HUES6 (cell line): Measurements from ENCODE around the gene SEZ6L.

Experiments
- H3K27ac ChIP-seq: 2 replicates; pipeline ENCODE4 v1.7.0; 2013; ENCODE audit warnings: low read depth, mild to moderate bottlenecking, low read length, inconsistent platforms
- H3K27me3 ChIP-seq: 2 replicates; pipeline ENCODE4 v1.6.1; 2013; ENCODE audit warnings: low read length; ENCODE audit not compliant: control insufficient read depth, insufficient read depth
- H3K36me3 ChIP-seq: 2 replicates; pipeline ENCODE4 v1.6.1; 2013; ENCODE audit warnings: low read length; ENCODE audit not compliant: control insufficient read depth, insufficient read depth
- H3K4me1 ChIP-seq: 2 replicates; pipeline ENCODE4 v1.6.1; 2013; ENCODE audit warnings: low read length; ENCODE audit not compliant: control insufficient read depth, insufficient read depth
- H3K4me3 ChIP-seq: 2 replicates; pipeline ENCODE4 v1.5.1; 2013; ENCODE audit warnings: low read depth, low read length
- H3K9ac ChIP-seq: one replicate; pipeline ENCODE4 v1.6.1; 2013; ENCODE audit warnings: mild to moderate bottlenecking, low read length
- H3K9me3 ChIP-seq: 2 replicates; pipeline ENCODE4 v1.6.1; 2013; ENCODE audit warnings: low read depth, low read length; ENCODE audit not compliant: control insufficient read depth, insufficient read depth

Gene SEZ6L

GRCh38 chr22:26213826-26214225 lies 44.6 kb downstream of the SEZ6L start:
- Histone ChIP-seq H3K27me3 (no peaks in the 10 kb centered on the region), H3K4me1 (no peaks in the 10 kb centered on the region), H3K9ac (no peak overlapping the region), H3K27ac (no peak overlapping the region), H3K9me3 (no peaks in the 10 kb centered on the region), H3K4me3 (no peak overlapping the region), H3K36me3 (no peaks in the 10 kb centered on the region)

GRCh38 chr22:26214466-26214865 lies 45.2 kb downstream of the SEZ6L start:
- Histone ChIP-seq H3K9ac (no peak overlapping the region), H3K4me1 (no peaks in the 10 kb centered on the region), H3K27ac (no peak overlapping the region), H3K27me3 (no peaks in the 10 kb centered on the region), H3K4me3 (no peak overlapping the region), H3K36me3 (no peaks in the 10 kb centered on the region), H3K9me3 (no peaks in the 10 kb centered on the region)

DNA sequence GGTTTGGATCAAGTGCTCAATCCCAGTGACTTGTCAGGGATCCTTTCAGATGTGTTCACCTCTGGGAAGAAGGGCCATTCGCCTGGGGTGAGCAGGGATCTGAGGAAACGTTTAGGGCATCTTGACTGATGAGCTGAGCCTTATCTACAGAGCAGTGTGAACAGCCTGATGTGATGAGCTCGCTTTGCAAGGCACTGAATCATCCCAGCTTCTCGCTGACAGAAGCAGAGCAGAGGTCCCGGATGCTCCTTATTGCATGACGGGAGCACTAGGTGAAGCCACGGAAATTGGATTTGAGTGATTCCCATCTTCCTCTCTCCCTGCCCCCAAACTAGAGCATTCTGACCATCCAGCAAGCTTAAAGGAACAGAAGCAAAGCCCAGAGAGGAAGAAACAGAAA lies 46.5 kb downstream of the SEZ6L start:
- Histone ChIP-seq H3K9me3 (no peaks in the 10 kb centered on the region), H3K4me3 (no peak overlapping the region), H3K4me1 (no peaks in the 10 kb centered on the region), H3K27me3 (no peaks in the 10 kb centered on the region), H3K9ac (no peak overlapping the region), H3K36me3 (no peaks in the 10 kb centered on the region), H3K27ac (no peak overlapping the region)

GRCh38 chr22:26225207-26225606 lies 55.9 kb downstream of the SEZ6L start:
- H3K9ac ChIP-seq = no peak overlapping the region
- H3K4me1 ChIP-seq = no peaks in the 10 kb centered on the region
- no peak overlapping the region for H3K27ac ChIP-seq
- no peaks in the 10 kb centered on the region for H3K27me3 ChIP-seq
- H3K36me3 ChIP-seq = no peaks in the 10 kb centered on the region
- peaks cover 4% of the 10 kb centered on the region; the same call in 1 of the 2 replicates for H3K9me3 ChIP-seq
- no peak overlapping the region for H3K4me3 ChIP-seq

GRCh38 chr22:26226538-26227297 lies 57.5 kb downstream of the SEZ6L start:
- no peaks in the 10 kb centered on the region for H3K4me1 ChIP-seq
- H3K9ac ChIP-seq = no peak overlapping the region
- no peaks in the 10 kb centered on the region for H3K36me3 ChIP-seq
- H3K4me3 ChIP-seq = no peak overlapping the region
- H3K27me3 ChIP-seq = no peaks in the 10 kb centered on the region
- no peak overlapping the region for H3K27ac ChIP-seq
- H3K9me3 ChIP-seq = peaks cover 4% of the 10 kb centered on the region

- no peak overlapping the region for H3K9ac ChIP-seq
- no peaks in the 10 kb centered on the region for H3K4me1 ChIP-seq
- H3K36me3 ChIP-seq = no peaks in the 10 kb centered on the region
Observed at GRCh38 chr22:26229910-26230309, 60.6 kb downstream of the SEZ6L start.

DNA sequence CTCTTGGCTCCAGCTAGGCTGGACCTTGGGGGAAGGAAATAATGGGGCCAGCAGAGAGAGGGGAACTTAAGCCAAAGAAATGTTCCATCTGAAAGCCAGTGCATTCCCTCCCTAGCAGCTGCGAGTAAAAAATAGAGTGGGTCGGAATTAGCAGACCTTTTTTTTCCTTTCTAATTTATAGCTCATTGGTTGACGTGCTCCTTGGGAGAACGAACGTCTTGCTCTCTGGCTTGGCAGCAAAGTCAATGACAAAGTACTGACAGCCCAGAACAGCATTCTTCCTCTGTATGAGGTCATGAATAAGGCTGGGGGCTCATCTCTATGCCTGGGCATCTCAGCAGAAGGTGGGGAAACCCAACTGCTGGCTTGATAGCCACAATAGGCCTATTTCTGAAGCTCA lies 65.0 kb downstream of the SEZ6L start:
- Histone ChIP-seq H3K27ac (no peak overlapping the region), H3K36me3 (no peaks in the 10 kb centered on the region), H3K4me3 (no peak overlapping the region), H3K9me3 (no peaks in the 10 kb centered on the region; the same call in 1 of the 2 replicates), H3K27me3 (no peaks in the 10 kb centered on the region), H3K4me1 (no peaks in the 10 kb centered on the region), H3K9ac (no peak overlapping the region)

More at GRCh38 chr22:26229910-26230309, 60.6 kb downstream of the SEZ6L start:
- Histone ChIP-seq H3K4me3 (no peak overlapping the region), H3K27ac (no peak overlapping the region), H3K27me3 (no peaks in the 10 kb centered on the region), H3K9me3 (no peaks in the 10 kb centered on the region; the same call in 1 of the 2 replicates)

DNA sequence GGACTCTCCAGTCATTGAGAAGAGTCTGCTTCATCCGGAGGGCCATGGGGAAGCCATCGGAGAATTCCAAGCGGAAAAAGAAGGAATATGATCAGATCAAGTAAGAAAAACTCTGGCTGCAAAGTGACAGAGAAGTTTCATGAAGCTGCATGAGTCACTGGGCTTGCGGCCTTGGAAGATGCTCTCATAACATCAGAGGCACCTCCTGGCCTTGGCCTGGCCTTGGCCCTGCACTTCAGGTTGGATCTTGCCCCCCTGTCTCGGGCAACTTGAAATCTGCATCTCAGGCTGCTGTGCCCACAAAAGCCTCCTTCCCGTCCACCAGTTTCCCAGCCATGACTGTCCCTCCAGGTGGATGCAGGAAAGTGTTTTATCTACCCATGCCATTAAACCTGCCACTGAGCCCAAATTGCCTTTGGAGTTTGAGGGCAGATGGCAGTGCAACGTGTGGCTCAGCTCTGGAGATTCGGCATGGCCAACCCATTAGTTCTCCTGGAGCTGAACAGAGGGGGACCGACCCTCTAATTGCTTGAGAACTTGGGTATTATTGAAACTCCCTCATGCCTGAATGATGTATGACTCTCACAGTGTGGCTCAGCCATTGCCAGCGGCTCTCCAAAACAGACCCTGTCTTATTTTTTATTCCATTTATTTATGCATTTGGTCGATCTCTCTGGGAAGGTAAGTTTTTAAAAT lies 66.7 kb downstream of the SEZ6L start:
- Histone ChIP-seq H3K27ac (no peak overlapping the region), H3K9me3 (no peaks in the 10 kb centered on the region; the same call in 1 of the 2 replicates), H3K9ac (no peak overlapping the region), H3K27me3 (no peaks in the 10 kb centered on the region), H3K4me1 (no peaks in the 10 kb centered on the region), H3K36me3 (no peaks in the 10 kb centered on the region), H3K4me3 (no peak overlapping the region)

GRCh38 chr22:26236991-26237390 lies 67.7 kb downstream of the SEZ6L start:
- Histone ChIP-seq H3K27me3 (no peaks in the 10 kb centered on the region), H3K9me3 (no peaks in the 10 kb centered on the region), H3K9ac (no peak overlapping the region), H3K4me3 (no peak overlapping the region), H3K4me1 (no peaks in the 10 kb centered on the region), H3K27ac (no peak overlapping the region), H3K36me3 (no peaks in the 10 kb centered on the region)

DNA sequence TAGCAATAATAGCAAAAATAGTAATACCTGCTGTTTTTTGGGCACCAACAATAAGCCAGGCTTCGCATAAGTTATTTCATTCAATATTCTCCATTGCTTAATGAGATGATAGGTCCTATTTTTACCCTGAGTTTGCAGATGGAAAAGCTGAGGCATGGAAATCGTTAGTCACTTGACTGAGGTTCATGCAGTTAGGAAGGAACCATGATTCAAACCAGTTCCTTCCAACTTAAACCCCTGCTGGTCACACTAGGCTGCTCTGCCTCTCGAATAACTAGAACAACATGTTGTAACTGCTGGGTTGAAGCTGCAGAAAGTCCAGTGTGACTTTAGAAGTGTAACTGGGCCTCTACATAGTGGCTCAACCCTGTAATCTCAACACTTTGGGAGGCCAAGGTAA lies 69.3 kb downstream of the SEZ6L start:
- H3K4me3 ChIP-seq = no peak overlapping the region
- H3K9ac ChIP-seq = no peak overlapping the region
- no peaks in the 10 kb centered on the region for H3K27me3 ChIP-seq
- H3K9me3 ChIP-seq = no peaks in the 10 kb centered on the region
- no peaks in the 10 kb centered on the region for H3K36me3 ChIP-seq
- no peak overlapping the region for H3K27ac ChIP-seq
- H3K4me1 ChIP-seq = no peaks in the 10 kb centered on the region

DNA sequence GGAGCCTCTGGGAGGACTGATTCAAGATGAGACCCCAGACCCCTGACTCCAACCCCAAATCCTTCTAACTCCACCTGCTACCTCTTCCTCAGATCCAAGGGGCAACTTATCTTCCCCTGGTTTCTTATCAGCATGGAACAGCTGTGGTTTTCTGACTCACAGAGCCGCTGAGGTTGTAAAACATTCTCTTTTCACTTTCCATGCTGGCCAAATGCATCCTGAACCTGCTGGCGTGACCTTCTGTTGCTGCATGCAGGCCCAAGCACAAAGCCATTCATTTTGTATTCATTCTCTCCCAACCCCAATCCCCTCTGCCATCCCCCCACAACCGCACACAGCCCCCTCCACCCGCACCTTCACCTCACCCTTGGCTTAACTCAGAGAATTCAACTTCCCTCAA lies 70.3 kb downstream of the SEZ6L start:
- Histone ChIP-seq H3K9ac (no peak overlapping the region), H3K36me3 (no peaks in the 10 kb centered on the region), H3K27ac (no peak overlapping the region), H3K27me3 (peaks cover 5% of the 10 kb centered on the region), H3K4me1 (no peaks in the 10 kb centered on the region), H3K4me3 (no peak overlapping the region), H3K9me3 (no peaks in the 10 kb centered on the region)
